Breast epithelium (tissue), 4 donors: ENCODE measurements around the gene CMSS1. TPM values are rescaled to one million over a fixed set of nuclear protein-coding genes. Genes with fewer than 3 reads are reported as not detected.
A peak's percentile ranks its signal among the peaks of the same experiment; 100 is the strongest.

Source experiments
- DNase-seq, 2 donors: peaks; one replicate each; pipeline ENCODE4 v3.0.0-alpha.2; 2019; ENCODE audit warnings: low spot score in 2 of 2
- H3K27ac ChIP-seq, 2 donors: fragments of 200-600 bp; sonication (generic) in 1 of 2; one replicate each; pipeline ENCODE4 v1.5.1; 2016 to 2019; ENCODE audit warnings: mild to moderate bottlenecking in 1 of 2
- H3K27me3 ChIP-seq, 2 donors: fragments of 200-600 bp; sonication (generic) in 1 of 2; one replicate each; pipeline versions ENCODE4 v1.5.1 to v1.6.0; 2017 to 2019; ENCODE audit warnings: control low read depth in 1 of 2, mild to moderate bottlenecking in 1 of 2
- H3K36me3 ChIP-seq: fragments of 200-600 bp; one replicate; pipeline ENCODE4 v1.5.1; 2019
- H3K4me1 ChIP-seq, 2 donors: fragments of 200-600 bp; sonication (generic); one replicate each; pipeline ENCODE4 v1.5.1; 2016 to 2019; ENCODE audit warnings: control low read depth in 1 of 2
- H3K4me3 ChIP-seq, 3 donors: fragments of 200-600 bp; sonication (generic); 1 replicate in 2 of 3; 2 replicates in 1 of 3; pipeline ENCODE4 v1.5.1; 2016 to 2019; ENCODE audit warnings: mild to moderate bottlenecking in 3 of 3, moderate library complexity in 2 of 3
- H3K9me3 ChIP-seq, 2 donors: fragments of 200-600 bp; sonication (generic) in 1 of 2; one replicate each; pipeline ENCODE4 v1.5.1; 2016 to 2019; ENCODE audit warnings: control low read depth in 1 of 2
- CTCF ChIP-seq, 3 donors: fragments of 450-650 bp; IDR thresholded peaks; one replicate each; pipeline ENCODE4 v1.5.1; 2016 to 2017; ENCODE audit warnings: antibody characterized with exemption in 3 of 3, mild to moderate bottlenecking in 3 of 3, moderate library complexity in 3 of 3
- POLR2A ChIP-seq: fragments of 450-650 bp; IDR thresholded peaks from one replicate; pipeline ENCODE4 v1.6.1; 2016; ENCODE audit warnings: antibody characterized with exemption, mild to moderate bottlenecking, moderate library complexity
- POLR2AphosphoS5 ChIP-seq, 3 donors: sonication (generic); formaldehyde crosslinking; IDR thresholded peaks; one replicate each; pipeline ENCODE4 v1.6.1; 2017; ENCODE audit warnings: antibody characterized with exemption in 3 of 3
- intact Hi-C: fragments of 100-400 bp; cut with DNase I; formaldehyde crosslinking; loops from one replicate; pipeline ENCODE4 v1.15.1; 2023; ENCODE audit warnings: low total_unique reads
- total RNA-seq, 3 donors: library from RNA; depleted of rRNA; stranded (reverse); fragments of >200 nt; gene quantifications; one replicate each; pipeline ENCODE4 v1.1.0, GENCODE V29; 2016

Gene CMSS1
- total RNA-seq, 3 donors from 2014 or later = 15.5 to 35.4 (median 16.1) TPM

- no peaks in the 10 kb centered on the region for H3K36me3 ChIP-seq
- intact Hi-C loops = no loop called here
- no peaks in the 10 kb centered on the region for H3K27me3 ChIP-seq
- DNase-seq = no peak
- no peak overlapping the region for H3K27ac ChIP-seq
- H3K9me3 ChIP-seq = no peaks in the 10 kb centered on the region
- H3K4me3 ChIP-seq = no peak overlapping the region
- TF ChIP-seq CTCF (IDR thresholded peaks at IDR 0.05) (no peak), POLR2AphosphoS5 (IDR thresholded peaks at IDR 0.05) (no peak), POLR2A (no peak)
- H3K4me1 ChIP-seq = peaks cover 0 to 5% of the 10 kb centered on the region in 2 donors
These were observed 113.4 kb downstream of the CMSS1 start for GRCh38 chr3:99931059-99931458.

GRCh38 chr3:99933971-99934750 lies 116.5 kb downstream of the CMSS1 start:
- Histone ChIP-seq H3K36me3 (no peaks in the 10 kb centered on the region), H3K27ac (no peak overlapping the region), H3K4me3 (no peak overlapping the region), H3K4me1 (peaks cover 0 to 5% of the 10 kb centered on the region in 2 donors), H3K27me3 (no peaks in the 10 kb centered on the region), H3K9me3 (no peaks in the 10 kb centered on the region)
- intact Hi-C loops = no loop called here
- no peak for DNase-seq
- TF ChIP-seq CTCF (IDR thresholded peaks at IDR 0.05) = no peak
- no peak for TF ChIP-seq POLR2A
- no peak for TF ChIP-seq POLR2AphosphoS5 (IDR thresholded peaks at IDR 0.05)

- H3K4me1 ChIP-seq = no peaks in the 10 kb centered on the region
- no peak overlapping the region for H3K4me3 ChIP-seq
- no peaks in the 10 kb centered on the region for H3K9me3 ChIP-seq
- H3K27ac ChIP-seq = peak overlapping the region; percentile 52 to 58
- intact Hi-C loops = no loop called here
- TF ChIP-seq POLR2AphosphoS5 (IDR thresholded peaks at IDR 0.05) = peak in 1 of 3 donors; percentile 14
- no peak for TF ChIP-seq CTCF (IDR thresholded peaks at IDR 0.05)
- TF ChIP-seq POLR2A = no peak
- H3K36me3 ChIP-seq = no peaks in the 10 kb centered on the region
- no peak for DNase-seq
- H3K27me3 ChIP-seq = no peaks in the 10 kb centered on the region
These were observed 117.5 kb downstream of the CMSS1 start for GRCh38 chr3:99934975-99935797.

GRCh38 chr3:99938270-99938911 lies 120.7 kb downstream of the CMSS1 start:
- H3K36me3 ChIP-seq = no peaks in the 10 kb centered on the region
- intact Hi-C loops = no loop called here
- no peaks in the 10 kb centered on the region for H3K27me3 ChIP-seq
- no peak for DNase-seq
- H3K27ac ChIP-seq = no peak overlapping the region
- no peak overlapping the region for H3K4me3 ChIP-seq
- no peaks in the 10 kb centered on the region for H3K9me3 ChIP-seq
- TF ChIP-seq POLR2AphosphoS5 (IDR thresholded peaks at IDR 0.05) (no peak), CTCF (IDR thresholded peaks at IDR 0.05) (no peak), POLR2A (no peak)
- H3K4me1 ChIP-seq = no peaks in the 10 kb centered on the region
